Mucosa of rectum (tissue), 2 donors: ENCODE measurements around the gene ASL.
"Not testable (repeated sequence)": the region's sequence is repeated elsewhere in the genome, so short reads cannot be mapped to it uniquely, and the experiment has no call there.

Experiments
- H3K27ac ChIP-seq, 2 donors: one replicate each; pipeline ENCODE4 v1.7.0; 2013; ENCODE audit warnings: inconsistent platforms in 2 of 2, low read depth in 2 of 2, low read length in 2 of 2
- H3K27me3 ChIP-seq, 2 donors: one replicate each; pipeline ENCODE4 v1.7.0; 2013; ENCODE audit warnings: low read length in 2 of 2; ENCODE audit not compliant: control insufficient read depth in 2 of 2, insufficient read depth in 2 of 2
- H3K36me3 ChIP-seq, 2 donors: one replicate each; pipeline ENCODE4 v1.7.0; 2013; ENCODE audit warnings: low read length in 2 of 2; ENCODE audit not compliant: control insufficient read depth in 2 of 2, insufficient read depth in 2 of 2
- H3K4me1 ChIP-seq, 2 donors: one replicate each; pipeline ENCODE4 v1.7.0; 2013; ENCODE audit warnings: low read length in 2 of 2, mild to moderate bottlenecking in 1 of 2; ENCODE audit not compliant: control insufficient read depth in 2 of 2, insufficient read depth in 2 of 2
- H3K4me3 ChIP-seq, 2 donors: one replicate each; pipeline ENCODE4 v1.7.0; 2013; ENCODE audit warnings: low read length in 2 of 2
- H3K9ac ChIP-seq, 2 donors: one replicate each; pipeline ENCODE4 v1.7.0; 2013; ENCODE audit warnings: low read length in 2 of 2, low read depth in 1 of 2, mild to moderate bottlenecking in 1 of 2
- H3K9me3 ChIP-seq, 2 donors: one replicate each; pipeline ENCODE4 v1.7.0; 2013; ENCODE audit warnings: low read length in 2 of 2; ENCODE audit not compliant: control insufficient read depth in 2 of 2
- donor health status: healthy.
- donor health status: Normal muscosa, but diverticular disease.

The ASL gene

GRCh38 chr7:66072208-66072607 is 3.4 kb upstream of the ASL start:
- not testable (repeated sequence) for H3K4me3 ChIP-seq, H3K27me3 ChIP-seq, H3K36me3 ChIP-seq, H3K9me3 ChIP-seq, H3K9ac ChIP-seq, H3K27ac ChIP-seq
- peaks cover 12 to 15% of the 10 kb centered on the region in 2 donors for H3K4me1 ChIP-seq

GRCh38 chr7:66076462-66077329 is 1.1 kb downstream of the ASL start:
- no peaks in the 10 kb centered on the region for H3K27me3 ChIP-seq
- peaks cover 6 to 9% of the 10 kb centered on the region in 2 donors for H3K36me3 ChIP-seq
- H3K4me3 ChIP-seq, result peak overlapping the region; percentile 84 to 96
- peaks cover 16% of the 10 kb centered on the region in 2 donors for H3K4me1 ChIP-seq
- H3K9ac ChIP-seq, result peak overlapping the region; percentile 73 to 91
- no peaks in the 10 kb centered on the region for H3K9me3 ChIP-seq
- peak overlapping the region; percentile 74 to 82 for H3K27ac ChIP-seq

GRCh38 chr7:66078067-66078466 is 2.4 kb downstream of the ASL start:
- H3K36me3 ChIP-seq, result peaks cover 19 to 21% of the 10 kb centered on the region in 2 donors
- H3K27ac ChIP-seq, result no peak overlapping the region
- no peak overlapping the region for H3K4me3 ChIP-seq
- no peak overlapping the region for H3K9ac ChIP-seq
- no peaks in the 10 kb centered on the region for H3K9me3 ChIP-seq
- peaks cover 16% of the 10 kb centered on the region in 2 donors for H3K4me1 ChIP-seq
- H3K27me3 ChIP-seq, result no peaks in the 10 kb centered on the region

GRCh38 chr7:66082083-66082482 is 6.5 kb downstream of the ASL start:
- H3K27ac ChIP-seq, result no peak overlapping the region
- peaks cover 2 to 5% of the 10 kb centered on the region in 2 donors for H3K4me1 ChIP-seq
- no peaks in the 10 kb centered on the region for H3K9me3 ChIP-seq
- H3K4me3 ChIP-seq, result no peak overlapping the region
- H3K27me3 ChIP-seq, result no peaks in the 10 kb centered on the region
- H3K9ac ChIP-seq, result no peak overlapping the region
- H3K36me3 ChIP-seq, result peaks cover 38 to 43% of the 10 kb centered on the region in 2 donors

GRCh38 chr7:66082886-66083415 is 7.3 kb downstream of the ASL start:
- Histone ChIP-seq H3K9me3 (no peaks in the 10 kb centered on the region), H3K9ac (no peak overlapping the region), H3K4me3 (no peak overlapping the region), H3K27me3 (no peaks in the 10 kb centered on the region), H3K4me1 (no peaks in the 10 kb centered on the region), H3K36me3 (peaks cover 43 to 44% of the 10 kb centered on the region in 2 donors), H3K27ac (no peak overlapping the region)

GRCh38 chr7:66083677-66084076 is 8.1 kb downstream of the ASL start:
- no peak overlapping the region for H3K9ac ChIP-seq
- H3K27ac ChIP-seq, result no peak overlapping the region
- H3K4me1 ChIP-seq, result no peaks in the 10 kb centered on the region
- H3K36me3 ChIP-seq, result peaks cover 44 to 45% of the 10 kb centered on the region in 2 donors
- no peaks in the 10 kb centered on the region for H3K27me3 ChIP-seq
- no peak overlapping the region for H3K4me3 ChIP-seq
- H3K9me3 ChIP-seq, result no peaks in the 10 kb centered on the region

- Histone ChIP-seq H3K9me3 (no peaks in the 10 kb centered on the region), H3K27ac (no peak overlapping the region), H3K4me3 (no peak overlapping the region), H3K27me3 (no peaks in the 10 kb centered on the region), H3K36me3 (peaks cover 24 to 27% of the 10 kb centered on the region in 2 donors), H3K4me1 (no peaks in the 10 kb centered on the region), H3K9ac (no peak overlapping the region)
These were observed 13.5 kb downstream of the ASL start for GRCh38 chr7:66088861-66089838.

- Histone ChIP-seq H3K4me3 (no peak overlapping the region), H3K27ac (no peak overlapping the region), H3K36me3 (peaks cover 7 to 15% of the 10 kb centered on the region in 2 donors), H3K9me3 (no peaks in the 10 kb centered on the region), H3K4me1 (no peaks in the 10 kb centered on the region), H3K27me3 (no peaks in the 10 kb centered on the region), H3K9ac (no peak overlapping the region)
These were observed 17.0 kb downstream of the ASL start for GRCh38 chr7:66092654-66093053.

- Histone ChIP-seq H3K4me3 (no peak overlapping the region), H3K27me3 (no peaks in the 10 kb centered on the region), H3K9me3 (no peaks in the 10 kb centered on the region), H3K36me3 (peaks cover 6 to 13% of the 10 kb centered on the region in 2 donors), H3K4me1 (peaks cover 5% of the 10 kb centered on the region in 2 donors), H3K27ac (no peak overlapping the region), H3K9ac (no peak overlapping the region)
These were observed 19.4 kb downstream of the ASL start for GRCh38 chr7:66095010-66095409.

GRCh38 chr7:66099232-66099550 is 23.6 kb downstream of the ASL start:
- peak overlapping the region; percentile 93 to 95 for H3K27ac ChIP-seq
- H3K9ac ChIP-seq, result peak overlapping the region in 1 of 2 donors; percentile 77
- H3K27me3 ChIP-seq, result no peaks in the 10 kb centered on the region
- H3K9me3 ChIP-seq, result no peaks in the 10 kb centered on the region
- peak overlapping the region in 1 of 2 donors; percentile 66 for H3K4me3 ChIP-seq
- H3K4me1 ChIP-seq, result peaks cover 5% of the 10 kb centered on the region in 2 donors
- H3K36me3 ChIP-seq, result peaks cover 0 to 4% of the 10 kb centered on the region in 2 donors
